ENCODE measurements around the gene ADGRG3.

The ADGRG3 gene, protein sequence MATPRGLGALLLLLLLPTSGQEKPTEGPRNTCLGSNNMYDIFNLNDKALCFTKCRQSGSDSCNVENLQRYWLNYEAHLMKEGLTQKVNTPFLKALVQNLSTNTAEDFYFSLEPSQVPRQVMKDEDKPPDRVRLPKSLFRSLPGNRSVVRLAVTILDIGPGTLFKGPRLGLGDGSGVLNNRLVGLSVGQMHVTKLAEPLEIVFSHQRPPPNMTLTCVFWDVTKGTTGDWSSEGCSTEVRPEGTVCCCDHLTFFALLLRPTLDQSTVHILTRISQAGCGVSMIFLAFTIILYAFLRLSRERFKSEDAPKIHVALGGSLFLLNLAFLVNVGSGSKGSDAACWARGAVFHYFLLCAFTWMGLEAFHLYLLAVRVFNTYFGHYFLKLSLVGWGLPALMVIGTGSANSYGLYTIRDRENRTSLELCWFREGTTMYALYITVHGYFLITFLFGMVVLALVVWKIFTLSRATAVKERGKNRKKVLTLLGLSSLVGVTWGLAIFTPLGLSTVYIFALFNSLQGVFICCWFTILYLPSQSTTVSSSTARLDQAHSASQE

DNA sequence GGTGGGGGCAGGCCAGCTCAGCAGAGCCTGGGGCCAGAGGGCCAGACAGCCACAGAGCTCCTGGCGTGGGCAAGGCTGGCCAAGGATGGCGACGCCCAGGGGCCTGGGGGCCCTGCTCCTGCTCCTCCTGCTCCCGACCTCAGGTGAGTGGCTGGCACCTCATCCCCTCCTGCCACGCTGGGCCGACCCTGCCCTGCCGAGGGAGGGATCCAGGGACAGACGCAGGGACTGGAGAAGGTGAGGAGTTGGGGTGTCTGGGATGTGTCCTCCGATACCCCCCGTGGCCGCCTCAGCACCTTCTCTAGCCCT lies at the start of gene ADGRG3:
Gene ADGRG3 (plus strand): TSS at position 44 of the 309 bp plus-strand sequence. CDS start 42 bp downstream, at position 86.
- DNase-seq = no peak

DNA sequence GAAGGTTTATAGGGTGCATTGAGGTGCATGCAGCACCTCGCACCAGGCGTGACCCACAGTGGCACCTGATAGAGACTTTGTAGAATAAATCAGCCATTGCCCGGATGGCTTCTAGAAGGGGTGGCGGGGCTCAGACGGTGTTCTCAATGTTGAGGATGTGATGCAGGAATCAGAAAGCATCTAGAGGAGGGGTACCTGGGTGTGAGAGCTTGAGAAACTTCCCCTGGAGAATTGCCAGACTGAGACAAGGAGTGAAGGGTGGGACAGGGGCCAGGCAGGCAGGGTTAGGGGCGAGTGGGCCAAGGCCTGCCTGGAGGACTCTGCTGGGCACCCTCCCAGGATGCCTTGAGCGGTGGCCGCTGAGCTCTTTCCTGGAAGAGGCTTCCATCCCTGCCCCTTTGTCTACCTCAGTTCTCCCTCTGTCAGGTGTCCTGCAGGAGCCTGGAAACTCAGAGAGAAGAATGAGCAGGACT lies 48.9 kb upstream of the ADGRG3 start:
- DNase-seq = no peak

DNA sequence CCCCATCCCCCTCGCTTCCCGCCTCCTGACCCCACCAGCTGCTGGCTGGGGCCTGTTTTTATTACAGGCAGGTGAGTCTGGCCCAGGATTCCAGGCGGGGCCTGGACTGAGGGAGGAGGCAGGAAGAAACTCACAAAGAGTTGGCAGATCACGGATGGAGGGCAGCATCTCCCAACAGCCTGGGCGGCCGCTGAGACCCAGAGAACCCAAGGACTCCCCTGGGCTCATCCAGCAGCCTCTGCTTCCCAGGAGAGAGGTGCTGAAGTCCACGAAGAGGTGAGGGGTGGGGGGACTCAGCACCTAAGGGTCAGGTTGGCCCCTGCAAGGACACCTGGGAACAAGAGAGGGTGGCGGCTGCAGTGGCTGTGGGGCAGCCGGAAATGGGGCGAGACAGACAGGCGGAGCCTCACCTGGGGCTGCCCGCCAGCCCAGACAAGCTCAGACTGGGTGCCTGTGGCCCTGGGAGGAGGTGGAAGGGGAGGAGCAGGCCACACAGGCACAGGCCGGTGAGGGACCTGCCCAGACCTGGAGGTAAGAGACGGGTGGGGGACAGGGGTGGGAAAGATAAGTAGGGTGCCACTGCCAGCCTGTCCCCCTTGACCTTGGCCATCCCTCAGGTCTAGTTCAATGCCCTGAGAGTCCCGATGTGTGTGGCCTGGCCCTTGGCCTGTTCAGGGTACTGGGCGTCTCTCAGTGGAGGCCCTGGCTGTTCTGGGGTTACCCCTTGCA lies 48.3 kb upstream of the ADGRG3 start:
- peak; percentile 12 for DNase-seq

DNA sequence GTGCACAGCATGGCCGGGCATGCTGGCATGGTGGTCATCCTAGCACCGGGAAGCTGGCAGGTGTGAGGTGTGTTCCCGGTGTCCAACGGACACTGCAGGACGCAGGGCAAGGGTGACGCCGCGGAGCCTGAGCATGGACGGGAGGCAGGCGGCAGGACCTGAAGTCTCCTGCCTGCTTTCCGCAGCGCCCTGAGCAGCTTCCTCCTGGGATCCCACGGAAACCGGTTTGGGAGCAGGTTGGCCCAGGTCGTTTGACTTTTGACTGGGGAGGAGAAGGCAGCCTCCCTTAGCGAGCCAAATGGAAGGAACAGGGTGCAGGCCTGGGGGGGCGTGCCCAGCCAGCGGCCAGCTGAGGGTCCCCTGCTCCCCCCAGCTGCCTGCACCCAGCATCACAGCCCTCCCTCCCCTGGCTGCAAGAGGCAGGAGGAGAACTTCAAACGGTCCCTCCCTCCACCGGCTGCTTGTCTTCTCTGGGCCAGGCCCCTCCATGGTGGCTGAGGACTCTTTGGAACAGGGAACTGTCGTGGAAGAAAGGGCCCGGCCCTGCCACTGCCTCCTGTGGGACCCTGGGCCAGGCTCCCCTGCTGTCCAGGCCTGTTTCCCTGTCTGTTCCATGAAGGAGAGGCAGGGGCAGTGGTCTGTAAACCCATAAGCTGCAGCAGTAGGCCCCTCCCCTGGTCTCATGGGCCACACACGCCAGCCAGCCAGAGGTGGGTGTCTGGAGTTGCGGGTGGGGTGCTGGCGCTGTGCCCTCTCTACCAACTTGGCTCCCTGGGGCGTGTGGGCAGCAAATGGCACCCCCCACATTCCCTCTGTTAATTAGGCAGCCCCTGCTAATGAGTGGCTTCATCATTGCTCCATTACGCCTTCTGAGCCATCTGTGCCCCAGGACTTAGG lies 47.5 kb upstream of the ADGRG3 start:
- DNase-seq = no peak

DNA sequence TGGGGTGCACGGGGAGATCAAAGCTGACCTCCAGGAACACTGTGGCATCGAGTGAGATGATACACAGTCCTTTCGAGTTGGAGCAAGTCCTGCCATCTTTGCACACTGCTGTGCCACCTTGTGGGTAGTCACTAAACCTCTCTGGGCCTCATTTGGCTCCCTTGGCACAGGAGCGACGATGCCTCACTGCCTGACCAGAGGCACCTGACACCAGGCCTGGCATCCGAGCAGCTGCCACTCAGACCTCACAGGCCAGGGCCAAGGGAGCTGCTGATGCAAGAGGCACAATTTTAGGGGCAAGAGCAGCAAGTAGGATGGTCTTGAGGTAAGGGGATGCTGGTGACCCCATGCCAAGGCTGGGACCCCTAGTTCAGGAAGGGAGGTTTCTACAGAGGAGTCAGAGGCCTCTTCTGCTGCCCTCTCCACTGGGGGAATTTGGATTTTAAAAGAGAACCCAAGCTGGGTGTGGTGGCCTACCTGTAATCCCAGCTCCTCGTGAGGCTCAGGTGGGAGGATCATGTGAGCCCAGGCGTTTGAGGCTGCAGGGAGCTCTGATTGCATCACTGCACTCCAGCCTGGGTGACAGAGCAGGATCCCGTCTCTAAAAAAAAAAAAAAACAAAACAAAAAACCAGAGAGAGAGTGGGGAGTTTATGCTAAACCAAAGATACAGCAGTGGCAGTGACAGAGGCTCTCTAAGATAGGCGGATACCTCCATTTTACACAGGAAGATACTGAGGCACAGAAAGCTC lies 46.4 kb upstream of the ADGRG3 start:
- DNase-seq = no peak

DNA sequence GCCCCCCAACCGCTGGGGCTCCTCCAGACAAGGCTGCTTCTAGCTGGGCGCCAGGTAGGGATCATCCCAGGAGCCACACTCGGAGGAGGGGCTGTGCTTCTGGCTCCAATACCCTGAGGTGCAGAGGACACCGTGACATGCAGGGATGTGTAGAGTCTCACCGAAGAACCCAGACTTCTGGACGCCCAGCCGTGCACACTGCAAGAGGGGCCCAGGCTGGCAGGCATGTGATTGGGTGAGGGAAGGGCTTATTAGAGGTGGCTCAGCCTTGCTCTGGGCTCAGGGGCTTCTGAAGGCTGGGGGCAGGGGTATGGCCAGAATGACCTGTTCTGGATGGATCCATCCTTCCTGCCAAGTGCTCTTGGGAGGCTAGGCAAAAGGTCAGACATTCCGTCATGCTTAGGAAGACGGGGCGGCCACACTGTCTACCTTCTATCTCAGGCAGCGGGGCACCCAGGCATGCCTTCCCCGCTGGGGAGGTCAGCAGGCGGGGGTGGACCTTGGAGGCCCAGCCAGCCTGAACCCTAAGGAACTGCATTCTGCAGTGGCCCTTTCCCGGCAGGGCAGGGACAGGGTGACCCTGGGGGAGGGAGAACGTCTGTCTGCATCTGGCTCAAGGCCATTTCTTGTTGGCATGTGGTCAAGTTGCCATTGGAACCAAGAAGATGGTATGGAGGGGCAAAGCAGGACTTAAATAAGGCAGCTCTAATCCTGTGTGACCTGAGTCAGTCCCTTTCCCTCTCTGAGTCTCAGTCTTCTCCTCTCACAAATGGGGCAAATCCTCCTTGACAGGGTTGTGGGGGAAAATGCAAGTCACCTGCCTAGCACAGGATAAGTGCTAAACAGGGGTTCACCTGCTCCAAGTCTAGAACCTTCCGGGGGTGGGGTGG lies 45.5 kb upstream of the ADGRG3 start:
- no peak for DNase-seq

DNA sequence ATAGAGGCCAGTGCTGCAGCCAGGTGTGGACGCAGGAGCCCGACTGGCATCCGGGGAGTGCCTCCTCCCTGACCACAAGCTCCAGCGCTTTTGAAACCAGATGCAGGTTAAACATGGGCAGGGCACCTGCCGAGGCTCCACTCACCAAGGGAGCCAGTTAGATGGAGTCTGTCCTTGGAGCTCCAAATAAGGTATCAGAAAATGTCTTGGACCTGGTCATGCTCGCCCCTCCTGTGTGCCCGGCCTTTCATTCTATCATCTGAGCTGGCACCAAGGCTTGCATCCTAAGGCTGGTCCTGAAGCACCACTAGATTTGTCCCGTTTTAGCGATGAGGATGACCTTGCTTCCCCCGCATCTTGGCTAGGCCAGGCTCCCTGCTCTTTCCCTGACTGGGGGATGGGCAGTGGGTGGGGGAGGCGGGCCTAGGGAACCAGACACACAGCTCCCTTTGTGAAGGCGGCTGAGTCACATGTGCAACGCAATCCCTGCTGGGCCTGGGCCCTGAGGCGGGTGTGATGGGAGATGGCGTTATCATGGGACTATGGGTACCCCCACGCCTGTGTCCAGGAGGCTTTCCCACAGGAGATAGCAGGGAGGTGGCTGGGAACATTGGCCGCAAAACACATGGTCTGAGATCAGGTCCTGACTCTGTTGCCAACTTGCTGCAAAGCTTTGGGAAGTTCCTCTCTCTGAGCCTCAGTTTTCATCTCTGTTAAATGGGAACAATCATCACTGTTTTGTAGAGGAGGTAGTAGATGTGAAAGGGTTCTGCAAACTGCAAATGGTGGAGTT lies 44.7 kb upstream of the ADGRG3 start:
- no peak for DNase-seq

DNA sequence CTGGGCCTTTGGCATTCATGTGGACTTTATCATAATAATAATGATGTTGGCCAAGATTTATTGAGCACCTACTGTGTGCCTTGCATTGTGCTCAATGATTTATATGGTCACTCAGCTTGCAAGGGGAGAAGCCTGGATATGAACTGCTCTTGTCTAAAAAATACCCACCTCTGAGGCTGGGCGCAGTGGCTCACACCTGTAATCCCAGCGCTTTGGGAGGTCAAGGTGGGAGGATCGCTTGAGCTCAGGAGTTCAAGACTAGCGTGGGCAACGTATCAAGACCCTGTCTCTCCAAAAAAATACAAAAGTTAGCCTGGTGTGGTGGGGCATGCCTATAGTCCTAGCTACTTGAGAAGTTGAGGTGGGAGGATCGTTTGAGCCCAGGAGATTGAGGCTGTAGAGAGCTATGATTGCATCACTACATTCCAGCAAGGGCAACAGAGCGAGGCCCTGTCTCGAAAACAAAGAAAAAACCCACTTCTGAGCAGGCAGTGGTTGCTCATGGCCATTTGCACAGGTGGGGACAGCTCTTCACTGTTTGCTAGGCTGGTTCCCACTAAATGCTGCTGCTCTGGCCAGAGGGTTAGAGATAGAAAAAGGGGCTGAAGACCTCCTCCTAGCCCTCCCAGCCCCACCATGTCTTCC lies 43.9 kb upstream of the ADGRG3 start:
- no peak for DNase-seq

DNA sequence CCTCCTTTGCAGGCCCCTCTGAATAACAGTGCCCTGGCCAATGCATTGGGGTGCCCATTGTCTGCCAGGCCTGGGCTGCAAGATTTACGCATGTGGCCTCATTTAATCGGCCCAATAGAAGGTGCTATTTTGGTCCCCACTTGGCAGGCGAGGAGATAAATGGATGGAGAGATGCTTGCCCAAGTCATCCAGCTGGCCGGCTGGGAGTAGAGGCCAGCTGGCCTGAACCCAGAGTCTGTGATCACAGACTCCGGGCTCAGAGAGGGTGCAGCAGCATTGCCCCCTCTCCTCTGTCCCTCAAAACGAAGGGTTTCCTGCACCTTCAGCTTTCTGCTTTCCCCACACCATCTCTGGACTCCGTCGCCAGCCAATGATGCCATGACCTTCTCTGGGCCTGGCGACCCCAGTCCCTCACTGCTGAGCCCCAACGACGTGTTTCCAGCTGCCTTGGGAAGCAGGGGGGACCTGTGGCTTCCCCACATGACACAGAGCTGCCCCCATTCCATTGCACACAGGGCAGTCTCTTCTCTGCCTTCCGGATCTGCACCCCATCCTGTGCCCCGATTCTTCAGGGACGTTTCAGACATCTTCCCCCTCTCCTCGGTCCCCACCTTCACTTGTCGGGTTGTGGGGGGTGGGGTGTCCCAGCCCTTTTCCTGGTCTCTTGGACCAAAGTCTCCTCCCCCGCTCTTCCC lies 43.2 kb upstream of the ADGRG3 start:
- no peak for DNase-seq

DNA sequence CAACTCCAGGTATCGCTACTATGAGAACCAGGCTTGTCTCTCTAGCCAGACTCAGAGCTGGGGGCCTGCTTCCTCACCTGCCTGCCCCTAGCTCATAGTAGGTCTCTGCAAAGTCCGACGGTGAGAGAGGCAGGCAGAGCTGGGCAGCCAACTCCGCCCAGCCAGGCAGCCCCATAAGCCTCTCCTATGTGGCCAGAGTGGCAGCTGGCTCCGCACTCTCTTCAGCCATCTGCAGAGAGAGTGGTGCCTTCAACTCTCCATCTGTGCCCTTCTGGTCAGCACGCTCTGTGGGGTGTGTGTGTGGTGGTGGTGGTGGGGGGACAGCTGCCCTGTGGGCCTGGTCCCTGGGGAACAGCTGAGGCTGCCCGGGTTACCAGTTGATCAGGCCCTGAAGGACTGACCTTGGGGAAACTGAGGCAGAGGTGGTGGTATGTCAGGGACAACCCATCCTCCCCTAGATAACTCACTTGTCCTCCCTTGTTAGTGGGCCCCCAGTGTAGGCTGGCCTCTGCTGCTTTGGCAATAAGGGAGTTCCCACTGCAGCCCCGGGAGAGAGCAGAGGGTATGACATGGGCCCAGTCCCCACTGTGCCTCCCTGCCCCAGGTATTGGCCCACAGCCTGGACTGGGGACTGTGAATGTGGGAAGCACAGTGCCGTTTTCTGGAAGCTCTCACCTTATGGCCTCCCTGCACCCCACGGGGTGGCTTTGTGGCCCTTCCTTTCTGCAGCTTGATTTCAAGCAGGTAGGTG lies 41.5 kb upstream of the ADGRG3 start:
- DNase-seq = no peak

DNA sequence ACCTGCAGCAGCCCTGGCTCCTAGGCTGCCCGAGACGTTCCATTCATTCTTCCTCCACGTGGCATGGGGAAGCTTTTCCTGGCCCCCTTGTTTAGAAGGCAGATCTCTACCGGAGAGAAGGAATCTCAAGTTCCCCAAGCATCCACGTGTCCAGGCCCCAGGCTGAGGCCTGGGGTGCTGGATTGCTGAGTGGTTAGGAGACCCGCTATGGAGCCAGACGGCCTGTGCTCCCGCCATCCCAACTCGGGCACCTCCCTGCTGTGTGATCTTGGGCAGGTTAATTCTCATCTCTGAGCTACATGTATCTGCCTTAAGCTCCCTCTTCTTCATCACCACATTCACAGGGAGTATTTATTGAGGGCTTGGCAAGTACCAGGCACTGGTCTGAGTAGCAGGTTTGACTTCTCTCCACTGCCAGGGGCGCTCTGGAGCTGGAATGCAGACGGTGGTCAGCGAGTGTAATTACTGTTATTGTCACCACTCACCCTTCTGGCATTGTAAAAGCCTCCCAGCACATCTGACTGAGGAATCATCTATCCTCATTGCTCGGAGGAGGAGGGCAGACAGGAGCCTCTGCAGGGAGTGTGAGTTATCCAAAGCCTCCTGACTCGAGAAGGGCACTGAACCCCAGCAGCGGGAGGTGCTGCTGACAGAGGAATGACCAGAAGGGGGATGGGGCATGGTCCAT lies 40.8 kb upstream of the ADGRG3 start:
- DNase-seq = no peak

DNA sequence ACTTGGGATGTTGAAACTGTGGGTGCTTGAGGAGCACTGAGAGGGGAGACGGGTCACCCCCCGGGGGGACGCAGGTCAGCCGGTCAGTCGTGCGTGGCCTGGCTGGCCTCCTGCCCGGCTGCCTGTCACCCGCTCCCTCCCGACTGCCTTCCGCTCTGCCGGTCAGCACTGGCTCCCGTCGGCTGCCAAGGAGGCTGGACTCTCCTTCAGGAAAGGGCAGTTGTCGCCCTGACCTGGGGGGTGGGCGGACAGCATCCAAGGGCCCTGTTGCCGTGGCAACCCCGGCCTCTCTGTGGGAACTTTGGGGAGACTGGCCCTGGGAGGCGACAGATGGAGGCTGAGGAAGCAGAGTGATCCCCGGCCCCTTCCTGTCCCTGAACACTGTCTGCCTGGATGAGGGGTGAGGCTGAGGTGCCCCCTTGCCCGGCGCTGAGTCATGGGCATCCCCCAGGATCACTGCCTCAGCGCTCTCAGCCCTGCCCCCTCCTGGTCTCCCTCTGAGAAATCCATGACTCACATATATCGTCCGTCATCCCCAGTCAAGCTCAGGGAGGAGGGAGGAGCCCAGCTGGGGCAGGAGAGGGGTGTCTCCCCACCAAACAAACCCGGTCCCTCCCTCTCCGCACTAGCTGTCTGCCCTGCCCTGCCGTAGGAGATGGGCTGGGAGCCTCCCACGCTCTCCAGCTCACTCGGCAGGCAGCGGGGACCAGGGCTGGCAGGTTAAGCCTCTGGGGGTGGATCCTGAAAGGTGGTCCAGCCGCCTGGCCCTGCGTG lies 39.9 kb upstream of the ADGRG3 start, which contains the start of gene ADGRG1:
Gene ADGRG1 (plus strand): TSS at position 623 of the 774 bp plus-strand sequence. CDS start 21,658 bp downstream, outside the sequence.
- peak; percentile 29 for DNase-seq

DNA sequence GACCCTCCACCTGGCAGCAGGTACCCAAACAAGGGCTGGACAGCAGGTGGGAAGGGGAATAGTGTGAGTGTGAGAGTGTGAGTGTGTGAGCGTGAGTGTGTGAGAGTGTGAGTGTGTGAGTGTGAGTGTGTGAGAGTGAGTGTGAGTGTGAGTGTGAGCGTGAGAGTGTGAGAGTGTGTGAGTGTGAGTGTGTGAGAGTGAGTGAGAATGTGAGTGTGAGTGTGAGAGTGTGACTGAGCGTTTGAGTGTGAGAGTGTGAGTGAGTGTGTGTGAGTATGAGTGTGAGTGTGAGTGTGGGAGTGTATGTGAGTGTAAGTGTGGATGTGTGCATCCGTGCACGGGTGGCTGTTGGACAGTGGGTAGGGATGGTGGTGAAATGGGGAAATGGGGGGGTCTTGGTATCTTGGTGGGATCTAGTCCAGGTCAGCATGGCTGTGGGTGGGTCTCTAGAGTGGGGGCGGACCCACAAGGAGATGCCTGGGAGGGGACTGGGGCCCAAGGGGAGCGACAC lies 39.3 kb upstream of the ADGRG3 start:
- no peak for DNase-seq

DNA sequence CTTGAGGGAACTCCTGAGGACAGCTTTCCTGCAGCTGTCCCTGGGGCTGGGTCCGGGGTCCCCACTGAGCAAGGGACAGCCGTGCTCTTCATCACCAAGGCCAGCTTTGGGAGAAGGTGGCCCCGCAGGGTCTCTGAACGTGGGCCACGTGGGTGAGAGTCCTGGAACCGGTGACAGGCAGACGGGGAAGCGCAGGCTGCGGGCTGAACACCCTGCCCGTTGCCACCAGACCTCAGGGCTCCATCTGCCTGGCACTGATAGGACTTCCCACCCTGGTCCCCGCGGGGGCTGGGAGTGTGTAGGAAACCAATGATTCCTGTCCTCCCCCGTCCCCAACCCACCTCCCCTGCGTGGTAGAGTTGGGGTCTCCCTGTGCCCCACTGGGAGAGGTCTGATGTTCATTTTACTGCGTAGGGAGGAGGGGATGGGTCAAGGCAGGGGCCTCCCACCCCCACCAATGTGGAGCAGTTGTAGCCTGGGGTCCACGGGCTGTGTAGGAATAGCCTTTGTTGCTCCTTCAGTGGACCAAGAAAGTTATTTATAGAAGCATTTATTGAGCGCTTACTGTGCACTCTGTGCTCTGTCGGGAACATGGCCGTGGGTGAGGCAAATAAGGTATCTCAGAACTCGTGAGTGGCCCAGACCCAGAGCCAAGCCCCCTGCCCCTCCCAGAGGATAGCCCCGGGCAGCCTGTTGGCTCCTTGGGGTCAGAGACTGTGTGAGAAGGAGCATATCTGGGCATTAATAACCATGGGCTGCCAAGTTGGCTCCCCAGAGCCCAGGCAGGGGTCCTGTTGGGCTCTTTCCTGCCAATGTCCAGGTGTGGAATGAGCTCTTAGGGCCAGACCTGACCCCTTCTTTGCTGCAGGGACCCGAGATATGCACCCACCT lies 38.3 kb upstream of the ADGRG3 start:
- DNase-seq = no peak

DNA sequence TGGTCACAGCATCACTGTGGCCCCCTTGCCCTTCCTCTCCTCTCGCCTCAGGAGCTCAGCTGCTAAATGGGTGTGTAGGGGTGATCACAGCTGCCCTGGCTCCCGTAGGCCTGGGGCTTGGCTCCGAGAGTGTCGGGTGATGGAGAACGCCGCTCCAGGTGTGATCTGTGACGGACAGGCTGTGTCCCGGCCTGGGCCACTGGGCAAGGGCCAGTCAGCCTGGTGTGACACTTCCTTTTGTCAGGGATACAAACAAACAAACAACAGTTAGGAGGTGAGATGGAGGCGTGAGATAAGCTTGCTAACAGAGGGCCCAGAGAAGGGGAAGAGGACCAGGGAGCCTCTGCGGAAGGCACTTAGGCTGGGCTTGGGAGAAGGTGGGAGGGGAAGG lies 37.7 kb upstream of the ADGRG3 start:
- no peak for DNase-seq

Measured in NCI-H1436 (cell line).